AG09319 (cell line): Measurements from ENCODE around the gene GLT1D1.

ENCODE experiments used
- DNase-seq: peaks from one replicate; pipeline ENCODE4 v3.0.0-alpha.2; 2010; ENCODE audit warnings: low read depth; ENCODE audit errors: extremely low read depth
- CTCF ChIP-seq: IDR thresholded peaks from 2 replicates; pipeline ENCODE4 v1.5.1; 2011; ENCODE audit warnings: low read depth, mild to moderate bottlenecking, inconsistent platforms, low read length, moderate library complexity

The GLT1D1 gene

DNA sequence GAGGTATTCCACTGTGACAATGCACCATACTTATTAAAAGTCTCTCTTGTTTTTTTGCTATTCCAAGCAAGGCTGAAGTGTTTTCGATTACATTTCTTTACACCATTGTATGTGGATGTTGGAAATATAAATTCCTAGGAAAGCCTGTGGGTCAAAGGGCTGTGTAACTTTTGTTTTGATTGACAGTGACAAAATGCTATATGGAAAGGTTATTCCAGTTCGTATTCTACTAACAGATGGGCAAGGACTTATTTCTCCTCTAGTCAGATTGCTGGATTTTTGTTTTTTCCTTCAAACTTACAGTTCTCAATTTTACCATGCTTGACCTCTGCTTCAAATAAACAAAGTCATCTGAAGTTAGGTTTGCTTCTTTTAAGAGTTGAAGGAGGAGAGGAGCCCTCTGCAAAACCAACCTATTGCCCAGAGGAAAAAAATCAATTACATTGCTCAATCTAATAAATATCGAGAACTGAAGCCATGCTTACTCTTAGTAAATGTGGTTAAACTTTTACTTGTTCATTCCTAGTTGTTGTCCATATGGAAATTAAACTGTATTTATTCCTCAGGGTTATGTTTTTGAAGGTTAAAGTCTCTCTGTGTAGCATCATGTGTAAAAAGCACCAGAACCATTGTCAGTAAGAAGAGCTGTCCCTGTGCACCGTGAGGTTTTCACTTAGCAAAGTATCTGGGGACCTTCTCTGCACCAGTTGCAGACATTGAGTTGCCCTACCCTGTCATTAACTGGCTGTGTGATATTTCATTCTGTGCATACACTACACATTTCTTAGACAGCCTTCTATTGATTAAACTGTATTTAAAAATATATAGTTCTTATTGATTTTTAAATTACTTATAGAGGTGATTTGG is 26.9 kb downstream of the GLT1D1 start:
- TF ChIP-seq CTCF, result no peak
- DNase-seq, result no peak

DNA sequence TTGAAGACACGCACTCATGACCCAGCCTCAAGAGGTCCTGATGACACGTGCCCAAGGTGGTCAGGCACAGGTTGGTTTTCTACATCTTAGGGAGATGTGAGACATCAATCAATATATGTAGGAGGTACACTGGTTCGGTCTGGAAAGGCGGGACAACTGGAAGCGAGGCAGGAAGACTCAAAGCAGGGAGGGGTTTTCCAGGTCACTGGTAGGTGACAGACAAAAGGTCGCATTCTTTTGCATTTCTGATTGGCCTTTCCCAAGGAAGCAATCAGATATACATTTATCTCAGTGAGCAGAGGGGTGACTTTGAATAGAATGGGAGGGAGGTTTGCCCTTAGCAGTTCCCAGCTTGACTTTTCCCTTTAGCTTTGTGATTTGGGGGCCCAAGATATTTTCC is 38.6 kb downstream of the GLT1D1 start:
- TF ChIP-seq CTCF, result no peak
- no peak for DNase-seq

DNA sequence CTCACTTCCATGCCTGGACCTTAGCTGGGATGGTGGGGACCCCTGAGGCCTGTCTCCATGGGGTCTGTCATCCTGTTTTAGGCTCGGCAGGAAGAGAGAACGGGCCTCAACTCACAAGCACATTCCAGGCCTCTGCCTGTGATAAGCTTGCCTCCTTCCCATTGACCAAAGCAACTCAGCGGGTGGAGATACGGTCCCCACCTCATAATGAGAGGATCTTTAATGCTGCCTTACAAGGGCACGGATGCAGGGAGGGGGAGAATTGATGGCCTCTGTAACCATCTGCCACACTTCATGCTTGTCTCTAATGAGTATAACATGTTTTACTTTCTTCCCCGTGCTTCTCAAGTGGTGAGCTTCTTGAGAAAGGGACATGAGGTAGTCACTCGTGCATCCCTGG is 50.0 kb downstream of the GLT1D1 start:
- no peak for TF ChIP-seq CTCF
- DNase-seq, result no peak

DNA sequence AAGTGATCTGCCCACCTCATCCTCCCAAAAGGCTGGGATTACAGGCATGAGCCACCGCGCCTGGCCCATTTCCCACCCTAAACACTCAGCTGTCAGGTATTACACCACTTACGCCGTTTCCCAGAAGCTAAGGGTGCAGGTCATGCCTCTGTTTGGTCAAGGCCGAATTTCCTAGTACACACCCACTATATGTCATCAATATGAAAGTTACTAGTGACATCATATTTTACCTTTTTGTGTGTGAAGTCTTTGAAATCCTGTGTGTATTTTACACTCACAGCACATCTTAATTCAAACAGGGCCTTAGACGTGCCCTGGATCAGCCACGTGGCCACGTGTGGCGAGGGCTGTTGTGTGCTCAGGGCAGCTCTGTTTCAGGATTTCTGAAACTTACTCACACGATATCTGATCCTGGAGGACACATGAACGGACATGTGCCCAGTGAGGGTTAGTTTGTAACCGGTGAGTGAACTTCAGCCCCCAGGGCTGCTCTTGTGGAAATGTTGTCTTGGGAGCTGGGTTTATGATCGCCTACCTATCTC is 51.8 kb downstream of the GLT1D1 start:
- DNase-seq, result no peak

GRCh38 chr12:128906485-128907137 is 53.3 kb downstream of the GLT1D1 start:
- DNase-seq, result no peak
- TF ChIP-seq CTCF, result no peak

More for the DNA sequence above, 51.8 kb downstream of the GLT1D1 start:
- TF ChIP-seq CTCF, result no peak

GRCh38 chr12:128908254-128908653 is 55.0 kb downstream of the GLT1D1 start:
- no peak for DNase-seq
- TF ChIP-seq CTCF, result no peak

DNA sequence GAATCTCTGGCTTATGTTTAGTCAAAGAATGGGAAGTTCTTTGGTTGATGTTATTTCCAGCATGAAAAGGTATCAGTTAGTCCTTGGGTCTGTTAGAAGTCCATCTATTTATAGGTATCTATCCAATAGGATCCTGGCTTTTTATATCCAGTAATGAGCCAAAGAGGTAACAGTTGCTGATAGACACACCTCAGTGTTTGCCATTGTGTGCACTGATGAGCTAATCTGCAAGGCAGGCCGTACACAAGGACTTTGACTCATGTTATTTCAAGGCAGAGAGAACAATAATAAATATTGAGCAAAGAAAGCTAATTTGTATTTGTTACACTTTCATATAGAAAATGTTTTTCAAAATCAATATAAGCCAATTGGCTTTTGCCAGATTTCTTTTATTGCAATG is 56.4 kb downstream of the GLT1D1 start:
- TF ChIP-seq CTCF, result no peak
- DNase-seq, result no peak
